A549 (cell line): ENCODE measurements around the gene RPL13A.

ENCODE experiments used
- MYC ChIP-seq: IDR thresholded peaks from 2 replicates; pipeline ENCODE4 v1.6.1; 2012; ENCODE audit warnings: mild to moderate bottlenecking, inconsistent platforms, low read length, improper control_type of control experiment, borderline replicate concordance
- TP53 ChIP-seq: fragments of 250-450 bp; sonication (Bioruptor Pico); IDR thresholded peaks from 2 replicates; pipeline ENCODE4 v1.5.0; 2021; ENCODE audit warnings: mild to moderate bottlenecking, moderate library complexity
- ZC3H11A ChIP-seq: fragments of 450-650 bp; IDR thresholded peaks from 2 replicates; pipeline ENCODE4 v1.6.1; 2014; ENCODE audit warnings: antibody characterized with exemption, mild to moderate bottlenecking
- TF ChIP-seq, protein P1 (sequence below): fragments of >200 bp; sonication (Bioruptor Twin); formaldehyde crosslinking; IDR thresholded peaks from 3 replicates; pipeline ENCODE4 v1.5.1; 2016
- TF ChIP-seq, protein P2 (sequence below): fragments of 450-650 bp; IDR thresholded peaks from 2 replicates; pipeline ENCODE4 v1.6.1; 2014; ENCODE audit warnings: antibody characterized with exemption

DNA sequence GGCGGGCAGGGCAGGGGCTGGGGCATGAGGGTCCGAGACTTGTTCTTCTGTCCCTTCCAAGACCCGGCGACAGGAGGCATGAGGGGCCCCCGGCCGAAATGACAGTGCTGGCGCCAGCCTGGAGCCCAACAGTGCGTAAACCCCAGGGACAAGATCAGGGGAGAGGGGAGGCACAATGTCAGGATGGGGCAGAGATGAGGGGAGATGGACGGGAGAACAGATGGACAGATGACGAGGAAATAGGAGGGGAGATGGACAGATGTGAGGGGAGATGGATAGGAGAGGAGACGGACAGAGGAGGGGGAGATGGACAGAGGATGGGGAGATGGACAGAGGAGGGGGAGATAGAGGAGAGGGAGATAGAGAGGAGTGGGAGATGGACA, 12.9 kb upstream of the RPL13A start:
- TF ChIP-seq, protein P1, sequence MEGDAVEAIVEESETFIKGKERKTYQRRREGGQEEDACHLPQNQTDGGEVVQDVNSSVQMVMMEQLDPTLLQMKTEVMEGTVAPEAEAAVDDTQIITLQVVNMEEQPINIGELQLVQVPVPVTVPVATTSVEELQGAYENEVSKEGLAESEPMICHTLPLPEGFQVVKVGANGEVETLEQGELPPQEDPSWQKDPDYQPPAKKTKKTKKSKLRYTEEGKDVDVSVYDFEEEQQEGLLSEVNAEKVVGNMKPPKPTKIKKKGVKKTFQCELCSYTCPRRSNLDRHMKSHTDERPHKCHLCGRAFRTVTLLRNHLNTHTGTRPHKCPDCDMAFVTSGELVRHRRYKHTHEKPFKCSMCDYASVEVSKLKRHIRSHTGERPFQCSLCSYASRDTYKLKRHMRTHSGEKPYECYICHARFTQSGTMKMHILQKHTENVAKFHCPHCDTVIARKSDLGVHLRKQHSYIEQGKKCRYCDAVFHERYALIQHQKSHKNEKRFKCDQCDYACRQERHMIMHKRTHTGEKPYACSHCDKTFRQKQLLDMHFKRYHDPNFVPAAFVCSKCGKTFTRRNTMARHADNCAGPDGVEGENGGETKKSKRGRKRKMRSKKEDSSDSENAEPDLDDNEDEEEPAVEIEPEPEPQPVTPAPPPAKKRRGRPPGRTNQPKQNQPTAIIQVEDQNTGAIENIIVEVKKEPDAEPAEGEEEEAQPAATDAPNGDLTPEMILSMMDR, result no peak
- no peak for TF ChIP-seq TP53 (CRISPR knock-in tag)
- no peak for TF ChIP-seq ZC3H11A
- no peak for TF ChIP-seq MYC
- TF ChIP-seq, protein P2, sequence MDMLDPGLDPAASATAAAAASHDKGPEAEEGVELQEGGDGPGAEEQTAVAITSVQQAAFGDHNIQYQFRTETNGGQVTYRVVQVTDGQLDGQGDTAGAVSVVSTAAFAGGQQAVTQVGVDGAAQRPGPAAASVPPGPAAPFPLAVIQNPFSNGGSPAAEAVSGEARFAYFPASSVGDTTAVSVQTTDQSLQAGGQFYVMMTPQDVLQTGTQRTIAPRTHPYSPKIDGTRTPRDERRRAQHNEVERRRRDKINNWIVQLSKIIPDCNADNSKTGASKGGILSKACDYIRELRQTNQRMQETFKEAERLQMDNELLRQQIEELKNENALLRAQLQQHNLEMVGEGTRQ, result no peak
